PC-3 (cell line): ENCODE results near the gene GEMIN2. TPM values are rescaled to one million over a fixed set of nuclear protein-coding genes. Genes with fewer than 3 reads are reported as not detected.
"Not testable (repeated sequence)": the region's sequence is repeated elsewhere in the genome, so short reads cannot be mapped to it uniquely, and the experiment has no call there.

Experiments used
- ATAC-seq: fragments of 200-7000 bp; cut with Tn5 transposase; 2 replicates; pipeline ENCODE4 v1.9.1; 2020; ENCODE audit warnings: mild to moderate bottlenecking, moderate library complexity
- BruUV-seq: library from RNA; stranded (reverse); fragments of 400-500 nt; replicated peaks from 2 replicates; lab custom pipeline; 2021; lab: Mats Ljungman, UMichigan
- CTCF ChIA-PET: fragments of 300-600 bp; sonication (Branson Sonifier 250); formaldehyde crosslinking; loops from one replicate; lab custom pipeline; 2022; ENCODE audit warnings: antibody characterized with exemption; lab: Charles Lee
- POLR2A ChIA-PET: fragments of 300-600 bp; sonication (Branson Sonifier 250); formaldehyde crosslinking; loops from one replicate; lab custom pipeline; 2022; ENCODE audit warnings: antibody characterized with exemption; ENCODE audit not compliant: unreplicated experiment; lab: Charles Lee
- DNase-seq: peaks from one replicate; pipeline ENCODE4 v3.0.0-alpha.2; 2015
- H2AFZ ChIP-seq: fragments of 300-600 bp; sonication (generic); 2 replicates; pipeline ENCODE4 v1.6.0; 2016; ENCODE audit warnings: antibody characterized with exemption, low read length
- H3F3A ChIP-seq: fragments of 300-600 bp; sonication (generic); one replicate; pipeline ENCODE4 v1.6.0; 2017; ENCODE audit warnings: antibody characterized with exemption, low read length, control low read depth, mild to moderate bottlenecking; ENCODE audit not compliant: unreplicated experiment
- H3K27ac ChIP-seq: fragments of 300-600 bp; sonication (generic); 2 replicates; pipeline ENCODE4 v1.5.1; 2016; ENCODE audit warnings: mild to moderate bottlenecking, low read length
- H3K27me3 ChIP-seq: fragments of 300-600 bp; sonication (generic); 2 replicates; pipeline ENCODE4 v1.6.1; 2016; ENCODE audit warnings: low read length, mixed read lengths
- H3K36me3 ChIP-seq: fragments of 300-600 bp; sonication (generic); 2 replicates; pipeline ENCODE4 v1.6.1; 2016; ENCODE audit warnings: low read depth, mixed run types, low read length, mixed read lengths
- H3K4me1 ChIP-seq: fragments of 300-600 bp; sonication (generic); 2 replicates; pipeline ENCODE4 v1.5.1; 2016; ENCODE audit warnings: low read length; ENCODE audit not compliant: insufficient read depth
- H3K4me2 ChIP-seq: fragments of 300-600 bp; sonication (generic); 2 replicates; pipeline ENCODE4 v1.6.0; 2016; ENCODE audit warnings: low read length
- H3K4me3 ChIP-seq: fragments of 300-600 bp; sonication (generic); 2 replicates; pipeline ENCODE4 v1.5.1; 2016; ENCODE audit warnings: mild to moderate bottlenecking, low read length, mixed read lengths
- H3K79me2 ChIP-seq: fragments of 300-600 bp; sonication (generic); 2 replicates; pipeline ENCODE4 v1.6.1; 2017; ENCODE audit warnings: low read length, mixed read lengths
- H3K9ac ChIP-seq: fragments of 300-600 bp; sonication (generic); 2 replicates; pipeline ENCODE4 v1.6.0; 2016; ENCODE audit warnings: mild to moderate bottlenecking, low read length
- H3K9me2 ChIP-seq: fragments of 300-600 bp; sonication (generic); replicated peaks from 2 replicates; pipeline ENCODE4 v1.6.1; 2016; ENCODE audit warnings: mixed run types, low read length, mixed read lengths
- H3K9me3 ChIP-seq: fragments of 300-600 bp; sonication (generic); 2 replicates; pipeline ENCODE4 v1.6.1; 2016; ENCODE audit warnings: low read length, mixed read lengths
- H4K20me1 ChIP-seq: fragments of 300-600 bp; sonication (generic); 2 replicates; pipeline ENCODE4 v1.6.1; 2016; ENCODE audit warnings: low read length, mixed read lengths
- EZH2 ChIP-seq: fragments of 300-600 bp; sonication (generic); IDR thresholded peaks from one replicate; pipeline ENCODE4 v1.6.1; 2017; ENCODE audit warnings: antibody characterized with exemption, mild to moderate bottlenecking, low read length; ENCODE audit not compliant: unreplicated experiment
- EZH2phosphoT487 ChIP-seq: fragments of 300-600 bp; sonication (generic); IDR thresholded peaks from 2 replicates; pipeline ENCODE4 v1.6.1; 2018; ENCODE audit warnings: mild to moderate bottlenecking, antibody characterized with exemption, low read length, borderline replicate concordance
- intact Hi-C: fragments of 100-400 bp; cut with micrococcal nuclease; formaldehyde crosslinking; loops from 2 replicates; pipeline ENCODE4 v1.9.0; 2023
- total RNA-seq: library from RNA; depleted of rRNA; stranded (reverse); fragments of >200 nt; gene quantifications from 2 replicates; pipeline ENCODE4 v1.2.3, GENCODE V29; 2014
- TF ChIP-seq, protein P1 (sequence below): fragments of 300-600 bp; sonication (generic); conservative IDR thresholded peaks from 2 replicates; pipeline ENCODE4 v1.5.1; 2017; ENCODE audit warnings: antibody characterized with exemption, low read depth, mild to moderate bottlenecking, low read length

GEMIN2 gene
- total RNA-seq, 1 experiment from 2014 or later, result 48.1 TPM

- Histone ChIP-seq H3K9ac (no peak overlapping the region), H3K9me3 (no peaks in the 10 kb centered on the region), H3K27ac (no peak overlapping the region), H4K20me1 (no peaks in the 10 kb centered on the region), H3K4me1 (no peaks in the 10 kb centered on the region), H3K4me2 (no peak overlapping the region), H3K9me2 (no peaks in the 10 kb centered on the region), H3K27me3 (no peaks in the 10 kb centered on the region), H3F3A (no peaks in the 10 kb centered on the region), H3K4me3 (no peak overlapping the region), H2AFZ (no peak overlapping the region), H3K36me3 (peaks cover 28% of the 10 kb centered on the region; the same call in 1 of the 2 replicates), H3K79me2 (no peaks in the 10 kb centered on the region)
- intact Hi-C loops, result no loop called here
- BruUV-seq, result no TSS peak
- POLR2A ChIA-PET, result interaction anchor here (0.6 to 1.0 kb wide), 3 partner anchors 8 to 47 kb away, joined by 4 to 8 read pairs (median 5); partner anchors contain the start of genes GEMIN2, SEC23A and TRAPPC6B
- CTCF ChIA-PET, result interaction anchor here (0.7 kb wide), 1 partner anchor 15 kb away, joined by 3 read pairs; no protein-coding TSS in a partner anchor
- DNase-seq (no peak), ATAC-seq (peak; percentile 91)
- TF ChIP-seq EZH2phosphoT487 (no peak), EZH2 (no peak)
- TF ChIP-seq, protein P1, sequence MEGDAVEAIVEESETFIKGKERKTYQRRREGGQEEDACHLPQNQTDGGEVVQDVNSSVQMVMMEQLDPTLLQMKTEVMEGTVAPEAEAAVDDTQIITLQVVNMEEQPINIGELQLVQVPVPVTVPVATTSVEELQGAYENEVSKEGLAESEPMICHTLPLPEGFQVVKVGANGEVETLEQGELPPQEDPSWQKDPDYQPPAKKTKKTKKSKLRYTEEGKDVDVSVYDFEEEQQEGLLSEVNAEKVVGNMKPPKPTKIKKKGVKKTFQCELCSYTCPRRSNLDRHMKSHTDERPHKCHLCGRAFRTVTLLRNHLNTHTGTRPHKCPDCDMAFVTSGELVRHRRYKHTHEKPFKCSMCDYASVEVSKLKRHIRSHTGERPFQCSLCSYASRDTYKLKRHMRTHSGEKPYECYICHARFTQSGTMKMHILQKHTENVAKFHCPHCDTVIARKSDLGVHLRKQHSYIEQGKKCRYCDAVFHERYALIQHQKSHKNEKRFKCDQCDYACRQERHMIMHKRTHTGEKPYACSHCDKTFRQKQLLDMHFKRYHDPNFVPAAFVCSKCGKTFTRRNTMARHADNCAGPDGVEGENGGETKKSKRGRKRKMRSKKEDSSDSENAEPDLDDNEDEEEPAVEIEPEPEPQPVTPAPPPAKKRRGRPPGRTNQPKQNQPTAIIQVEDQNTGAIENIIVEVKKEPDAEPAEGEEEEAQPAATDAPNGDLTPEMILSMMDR, result no peak
These were observed 8.4 kb downstream of the GEMIN2 start for GRCh38 chr14:39122330-39123138.

GRCh38 chr14:39137835-39138234, 23.7 kb downstream of the GEMIN2 start:
- H3K9me3 ChIP-seq, H3K79me2 ChIP-seq, ATAC-seq, H3K9me2 ChIP-seq, H3K4me3 ChIP-seq, H3K27ac ChIP-seq, POLR2A ChIA-PET, H3K9ac ChIP-seq, H2AFZ ChIP-seq, DNase-seq, CTCF ChIA-PET, H4K20me1 ChIP-seq, H3K4me2 ChIP-seq, intact Hi-C loops, BruUV-seq, H3K4me1 ChIP-seq, H3K27me3 ChIP-seq, H3F3A ChIP-seq: not testable (repeated sequence)
- H3K36me3 ChIP-seq, result peaks cover 48% of the 10 kb centered on the region

DNA sequence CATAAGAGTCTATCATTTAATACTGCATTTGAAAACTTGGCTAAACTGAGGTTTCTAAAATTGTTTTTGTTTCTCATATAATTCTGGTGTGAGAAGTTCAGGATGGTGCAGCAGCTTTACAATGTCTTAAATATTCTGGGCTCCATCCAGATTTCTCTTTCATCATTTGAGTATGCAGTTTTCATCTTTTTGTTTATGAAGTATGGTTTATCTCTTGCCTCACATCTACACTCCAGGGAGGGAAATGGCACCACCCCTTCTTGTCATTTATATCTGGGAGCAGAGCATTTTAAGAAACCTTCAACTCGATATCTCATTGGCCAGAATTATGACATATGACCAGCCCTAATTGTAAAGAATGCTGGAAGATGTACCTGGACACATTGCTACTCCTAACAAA, 24.3 kb downstream of the GEMIN2 start:
- H3K4me1 ChIP-seq, result no peaks in the 10 kb centered on the region

More for the DNA sequence above, 24.3 kb downstream of the GEMIN2 start:
- H3K27me3 ChIP-seq, result no peaks in the 10 kb centered on the region
- H2AFZ ChIP-seq, result no peak overlapping the region
- intact Hi-C loops, result no loop called here
- TF ChIP-seq EZH2 (no peak), EZH2phosphoT487 (no peak)
- TF ChIP-seq, protein P1, result no peak
- no peak overlapping the region for H3K4me2 ChIP-seq
- no peaks in the 10 kb centered on the region for H3F3A ChIP-seq
- H3K9ac ChIP-seq, result no peak overlapping the region
- H3K27ac ChIP-seq, result no peak overlapping the region
- peaks cover 46% of the 10 kb centered on the region for H3K36me3 ChIP-seq
- ATAC-seq (no peak), DNase-seq (no peak)
- H4K20me1 ChIP-seq, result no peaks in the 10 kb centered on the region
- no TSS peak for BruUV-seq
- ChIA-PET CTCF (no interaction called here), POLR2A (no interaction called here)
- H3K79me2 ChIP-seq, result no peaks in the 10 kb centered on the region
- no peaks in the 10 kb centered on the region for H3K9me3 ChIP-seq
- no peaks in the 10 kb centered on the region for H3K9me2 ChIP-seq
- H3K4me3 ChIP-seq, result no peak overlapping the region
